Measurements from ENCODE around the gene ANXA2R.

Gene ANXA2R

DNA sequence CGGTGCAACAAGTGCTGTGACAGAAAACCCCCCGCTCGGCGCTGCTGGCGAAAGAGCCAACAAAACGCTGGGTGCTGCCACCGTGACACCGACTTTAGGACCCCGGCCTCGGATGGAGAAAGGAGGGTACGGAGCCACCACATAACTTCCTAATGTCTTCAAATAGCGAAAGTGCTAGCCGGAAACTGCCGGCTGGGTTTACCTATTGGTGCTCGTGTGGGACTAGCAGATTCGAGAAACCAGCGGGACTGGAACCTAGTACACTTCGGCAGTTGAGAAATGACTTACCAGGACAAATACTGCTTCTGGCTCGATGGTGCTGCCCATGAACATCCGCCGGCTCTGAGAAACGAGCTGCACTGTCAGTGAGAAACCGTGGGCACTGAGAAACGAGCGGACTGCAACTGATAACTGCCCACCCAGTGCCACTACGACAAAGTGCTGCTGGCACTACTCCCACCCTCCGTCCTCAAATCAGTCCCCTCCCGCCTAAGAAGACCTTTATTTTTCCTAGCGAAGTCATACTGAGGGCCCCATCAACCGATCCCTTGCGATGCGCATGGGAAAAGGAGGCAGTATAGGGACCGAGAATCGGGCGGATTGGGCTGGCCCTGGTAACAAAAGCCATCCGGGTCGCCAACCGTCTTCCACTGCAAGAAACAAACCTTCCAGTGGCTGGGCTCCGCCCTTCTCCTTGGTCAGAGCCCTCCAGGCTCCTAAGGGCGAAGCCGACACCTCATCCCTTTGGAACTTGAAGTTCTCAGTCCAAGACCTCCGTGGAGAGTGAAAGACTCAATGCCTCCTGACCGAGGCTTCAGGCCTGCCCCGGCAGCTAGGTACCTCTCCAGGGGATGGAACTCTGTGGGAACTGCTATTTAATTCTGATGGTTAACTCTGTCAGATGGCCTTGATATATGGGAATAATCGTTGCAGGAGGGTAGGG, 27.0 kb upstream of the ANXA2R start (continued):
- peak; percentile 88 for TF ChIP-seq ZXDB (tag by site-specific recombination; IDR thresholded peaks at IDR 0.05)
- no peak for TF ChIP-seq ZNF157 (tag by site-specific recombination; IDR thresholded peaks at IDR 0.05)
- TF ChIP-seq ZNF549 (tag by site-specific recombination; IDR thresholded peaks at IDR 0.05), result no peak
- no peak for TF ChIP-seq SETDB1 (IDR thresholded peaks at IDR 0.05; ENCODE audit: insufficient read length, low read length)
- TF ChIP-seq, protein P1, sequence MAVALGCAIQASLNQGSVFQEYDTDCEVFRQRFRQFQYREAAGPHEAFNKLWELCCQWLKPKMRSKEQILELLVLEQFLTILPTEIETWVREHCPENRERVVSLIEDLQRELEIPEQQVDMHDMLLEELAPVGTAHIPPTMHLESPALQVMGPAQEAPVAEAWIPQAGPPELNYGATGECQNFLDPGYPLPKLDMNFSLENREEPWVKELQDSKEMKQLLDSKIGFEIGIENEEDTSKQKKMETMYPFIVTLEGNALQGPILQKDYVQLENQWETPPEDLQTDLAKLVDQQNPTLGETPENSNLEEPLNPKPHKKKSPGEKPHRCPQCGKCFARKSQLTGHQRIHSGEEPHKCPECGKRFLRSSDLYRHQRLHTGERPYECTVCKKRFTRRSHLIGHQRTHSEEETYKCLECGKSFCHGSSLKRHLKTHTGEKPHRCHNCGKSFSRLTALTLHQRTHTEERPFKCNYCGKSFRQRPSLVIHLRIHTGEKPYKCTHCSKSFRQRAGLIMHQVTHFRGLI (tag by site-specific recombination; IDR thresholded peaks at IDR 0.05), result no peak; the same call in 1 of the 2 replicates
- peak; percentile 9; the same call in 1 of the 2 replicates for TF ChIP-seq ZBTB8A (tag by site-specific recombination; IDR thresholded peaks at IDR 0.05)
- TF ChIP-seq ZNF423 (tag by site-specific recombination; IDR thresholded peaks at IDR 0.05), result no peak
- TF ChIP-seq ZNF473 (tag by site-specific recombination; IDR thresholded peaks at IDR 0.05), result no peak
- TF ChIP-seq ZNF664 (tag by site-specific recombination; IDR thresholded peaks at IDR 0.05), result 0 out of 2 replicates have a peak, but pooled peaks have one; percentile 35
- TF ChIP-seq, protein P2, sequence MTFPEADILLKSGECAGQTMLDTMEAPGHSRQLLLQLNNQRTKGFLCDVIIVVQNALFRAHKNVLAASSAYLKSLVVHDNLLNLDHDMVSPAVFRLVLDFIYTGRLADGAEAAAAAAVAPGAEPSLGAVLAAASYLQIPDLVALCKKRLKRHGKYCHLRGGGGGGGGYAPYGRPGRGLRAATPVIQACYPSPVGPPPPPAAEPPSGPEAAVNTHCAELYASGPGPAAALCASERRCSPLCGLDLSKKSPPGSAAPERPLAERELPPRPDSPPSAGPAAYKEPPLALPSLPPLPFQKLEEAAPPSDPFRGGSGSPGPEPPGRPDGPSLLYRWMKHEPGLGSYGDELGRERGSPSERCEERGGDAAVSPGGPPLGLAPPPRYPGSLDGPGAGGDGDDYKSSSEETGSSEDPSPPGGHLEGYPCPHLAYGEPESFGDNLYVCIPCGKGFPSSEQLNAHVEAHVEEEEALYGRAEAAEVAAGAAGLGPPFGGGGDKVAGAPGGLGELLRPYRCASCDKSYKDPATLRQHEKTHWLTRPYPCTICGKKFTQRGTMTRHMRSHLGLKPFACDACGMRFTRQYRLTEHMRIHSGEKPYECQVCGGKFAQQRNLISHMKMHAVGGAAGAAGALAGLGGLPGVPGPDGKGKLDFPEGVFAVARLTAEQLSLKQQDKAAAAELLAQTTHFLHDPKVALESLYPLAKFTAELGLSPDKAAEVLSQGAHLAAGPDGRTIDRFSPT (tag by site-specific recombination; IDR thresholded peaks at IDR 0.05), result 0 out of 2 replicates have a peak, but pooled peaks have one; percentile 70
- TF ChIP-seq ZNF585B (tag by site-specific recombination; IDR thresholded peaks at IDR 0.05), result no peak
- TF ChIP-seq KLF16 (tag by site-specific recombination; IDR thresholded peaks at IDR 0.05), result no peak
- no peak for TF ChIP-seq HOXD13 (CRISPR knock-in tag; IDR thresholded peaks at IDR 0.05; ENCODE audit: borderline replicate concordance)
- no peak; the same call in 1 of the 2 replicates for TF ChIP-seq ZNF366 (tag by site-specific recombination; conservative IDR thresholded peaks at IDR 0.05)
- TF ChIP-seq ZNF221 (tag by site-specific recombination; IDR thresholded peaks at IDR 0.05; ENCODE audit: borderline replicate concordance), result no peak
- no peak for TF ChIP-seq ZNF426 (tag by site-specific recombination; IDR thresholded peaks at IDR 0.05)
- TF ChIP-seq ZNF747 (tag by site-specific recombination; IDR thresholded peaks at IDR 0.05), result no peak
- TF ChIP-seq, protein P3, sequence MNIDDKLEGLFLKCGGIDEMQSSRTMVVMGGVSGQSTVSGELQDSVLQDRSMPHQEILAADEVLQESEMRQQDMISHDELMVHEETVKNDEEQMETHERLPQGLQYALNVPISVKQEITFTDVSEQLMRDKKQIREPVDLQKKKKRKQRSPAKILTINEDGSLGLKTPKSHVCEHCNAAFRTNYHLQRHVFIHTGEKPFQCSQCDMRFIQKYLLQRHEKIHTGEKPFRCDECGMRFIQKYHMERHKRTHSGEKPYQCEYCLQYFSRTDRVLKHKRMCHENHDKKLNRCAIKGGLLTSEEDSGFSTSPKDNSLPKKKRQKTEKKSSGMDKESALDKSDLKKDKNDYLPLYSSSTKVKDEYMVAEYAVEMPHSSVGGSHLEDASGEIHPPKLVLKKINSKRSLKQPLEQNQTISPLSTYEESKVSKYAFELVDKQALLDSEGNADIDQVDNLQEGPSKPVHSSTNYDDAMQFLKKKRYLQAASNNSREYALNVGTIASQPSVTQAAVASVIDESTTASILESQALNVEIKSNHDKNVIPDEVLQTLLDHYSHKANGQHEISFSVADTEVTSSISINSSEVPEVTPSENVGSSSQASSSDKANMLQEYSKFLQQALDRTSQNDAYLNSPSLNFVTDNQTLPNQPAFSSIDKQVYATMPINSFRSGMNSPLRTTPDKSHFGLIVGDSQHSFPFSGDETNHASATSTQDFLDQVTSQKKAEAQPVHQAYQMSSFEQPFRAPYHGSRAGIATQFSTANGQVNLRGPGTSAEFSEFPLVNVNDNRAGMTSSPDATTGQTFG (tag by site-specific recombination; IDR thresholded peaks at IDR 0.05; ENCODE audit: borderline replicate concordance), result no peak
- 0 out of 2 replicates have a peak, but pooled peaks have one; percentile 33 for TF ChIP-seq ZNF394 (tag by site-specific recombination; IDR thresholded peaks at IDR 0.05; ENCODE audit: borderline replicate concordance)
- TF ChIP-seq, protein P4, sequence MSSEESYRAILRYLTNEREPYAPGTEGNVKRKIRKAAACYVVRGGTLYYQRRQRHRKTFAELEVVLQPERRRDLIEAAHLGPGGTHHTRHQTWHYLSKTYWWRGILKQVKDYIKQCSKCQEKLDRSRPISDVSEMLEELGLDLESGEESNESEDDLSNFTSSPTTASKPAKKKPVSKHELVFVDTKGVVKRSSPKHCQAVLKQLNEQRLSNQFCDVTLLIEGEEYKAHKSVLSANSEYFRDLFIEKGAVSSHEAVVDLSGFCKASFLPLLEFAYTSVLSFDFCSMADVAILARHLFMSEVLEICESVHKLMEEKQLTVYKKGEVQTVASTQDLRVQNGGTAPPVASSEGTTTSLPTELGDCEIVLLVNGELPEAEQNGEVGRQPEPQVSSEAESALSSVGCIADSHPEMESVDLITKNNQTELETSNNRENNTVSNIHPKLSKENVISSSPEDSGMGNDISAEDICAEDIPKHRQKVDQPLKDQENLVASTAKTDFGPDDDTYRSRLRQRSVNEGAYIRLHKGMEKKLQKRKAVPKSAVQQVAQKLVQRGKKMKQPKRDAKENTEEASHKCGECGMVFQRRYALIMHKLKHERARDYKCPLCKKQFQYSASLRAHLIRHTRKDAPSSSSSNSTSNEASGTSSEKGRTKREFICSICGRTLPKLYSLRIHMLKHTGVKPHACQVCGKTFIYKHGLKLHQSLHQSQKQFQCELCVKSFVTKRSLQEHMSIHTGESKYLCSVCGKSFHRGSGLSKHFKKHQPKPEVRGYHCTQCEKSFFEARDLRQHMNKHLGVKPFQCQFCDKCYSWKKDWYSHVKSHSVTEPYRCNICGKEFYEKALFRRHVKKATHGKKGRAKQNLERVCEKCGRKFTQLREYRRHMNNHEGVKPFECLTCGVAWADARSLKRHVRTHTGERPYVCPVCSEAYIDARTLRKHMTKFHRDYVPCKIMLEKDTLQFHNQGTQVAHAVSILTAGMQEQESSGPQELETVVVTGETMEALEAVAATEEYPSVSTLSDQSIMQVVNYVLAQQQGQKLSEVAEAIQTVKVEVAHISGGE (tag by site-specific recombination; conservative IDR thresholded peaks at IDR 0.05; ENCODE audit: low read depth), result peak; percentile 89
- TF ChIP-seq ZNF660 (tag by site-specific recombination; IDR thresholded peaks at IDR 0.05), result peak; percentile 92
- TF ChIP-seq ZFP3 (tag by site-specific recombination; IDR thresholded peaks at IDR 0.05; ENCODE audit: low read depth), result peak; percentile 26; the same call in 1 of the 2 replicates
- no peak; the same call in 1 of the 2 replicates for TF ChIP-seq MEIS1 (CRISPR knock-in tag; IDR thresholded peaks at IDR 0.05; ENCODE audit: borderline replicate concordance)
- peak; percentile 83 for TF ChIP-seq ZNF2 (tag by site-specific recombination; IDR thresholded peaks at IDR 0.05)
- TF ChIP-seq ZNF792 (tag by site-specific recombination; IDR thresholded peaks at IDR 0.05), result no peak
- no peak for TF ChIP-seq ZNF311 (tag by site-specific recombination; IDR thresholded peaks at IDR 0.05; ENCODE audit: borderline replicate concordance)
- 0 out of 2 replicates have a peak, but pooled peaks have one; percentile 15 for TF ChIP-seq ZFP37 (tag by site-specific recombination; IDR thresholded peaks at IDR 0.05)
- no peak for TF ChIP-seq ZNF777 (tag by site-specific recombination; IDR thresholded peaks at IDR 0.05; ENCODE audit: borderline replicate concordance)
- TF ChIP-seq ZIC2 (tag by site-specific recombination; IDR thresholded peaks at IDR 0.05), result peak; percentile 80

Data from HEK293 (cell line).